NCI-H69 (cell line): Measurements from ENCODE around the gene CDC6.

Source experiments
- DNase-seq: peaks from one replicate; lab custom pipeline; 2025; lab: John Stamatoyannopoulos, UW

The CDC6 gene

DNA sequence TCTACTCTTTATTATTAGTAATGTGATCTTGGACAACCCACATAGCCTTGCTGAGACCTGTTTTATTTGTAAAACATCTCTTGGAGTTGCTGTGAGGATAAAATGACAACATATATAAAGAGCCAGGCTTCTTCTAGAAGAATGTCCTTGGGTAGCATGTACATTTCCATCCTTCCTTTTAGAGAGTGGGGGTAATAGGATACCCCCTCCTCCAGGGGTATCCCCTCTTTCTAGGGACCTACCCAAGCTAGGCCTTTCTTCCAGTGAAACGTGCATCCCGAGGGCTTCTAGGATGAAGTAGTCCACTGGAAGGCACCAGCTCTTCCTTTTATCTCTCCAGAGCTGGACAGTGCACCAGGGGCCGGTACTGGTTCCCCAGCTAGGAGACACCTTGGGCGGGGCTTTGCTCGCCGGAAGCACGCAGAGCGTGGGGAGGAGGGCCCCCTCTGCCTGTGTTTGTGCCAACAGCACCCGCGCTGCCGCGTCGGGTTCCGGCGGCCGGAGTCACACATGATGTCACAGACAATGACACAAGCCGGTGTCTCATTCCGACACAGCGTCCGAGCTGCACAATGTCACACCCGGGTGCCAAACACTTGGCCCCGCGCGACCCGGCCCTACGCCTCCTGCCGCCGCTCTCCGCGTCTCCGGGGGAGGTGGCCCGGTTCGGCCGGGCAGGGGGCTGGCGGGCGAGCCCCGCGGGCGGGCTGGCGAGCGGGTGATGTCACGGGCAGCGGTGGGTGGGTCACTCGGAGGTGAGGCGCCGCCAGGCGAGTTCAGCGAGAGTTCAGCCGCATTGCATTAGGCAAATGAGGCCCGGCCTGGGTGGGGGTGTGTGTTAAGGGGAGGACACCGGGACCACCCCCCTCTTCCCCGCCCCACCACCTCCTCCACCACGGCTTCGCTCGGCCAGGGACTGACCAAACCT, 53.5 kb downstream of the CDC6 start:
- DNase-seq = peak; percentile 67

GRCh38 chr17:40341808-40342503, 54.3 kb downstream of the CDC6 start:
- DNase-seq = peak; percentile 69

DNA sequence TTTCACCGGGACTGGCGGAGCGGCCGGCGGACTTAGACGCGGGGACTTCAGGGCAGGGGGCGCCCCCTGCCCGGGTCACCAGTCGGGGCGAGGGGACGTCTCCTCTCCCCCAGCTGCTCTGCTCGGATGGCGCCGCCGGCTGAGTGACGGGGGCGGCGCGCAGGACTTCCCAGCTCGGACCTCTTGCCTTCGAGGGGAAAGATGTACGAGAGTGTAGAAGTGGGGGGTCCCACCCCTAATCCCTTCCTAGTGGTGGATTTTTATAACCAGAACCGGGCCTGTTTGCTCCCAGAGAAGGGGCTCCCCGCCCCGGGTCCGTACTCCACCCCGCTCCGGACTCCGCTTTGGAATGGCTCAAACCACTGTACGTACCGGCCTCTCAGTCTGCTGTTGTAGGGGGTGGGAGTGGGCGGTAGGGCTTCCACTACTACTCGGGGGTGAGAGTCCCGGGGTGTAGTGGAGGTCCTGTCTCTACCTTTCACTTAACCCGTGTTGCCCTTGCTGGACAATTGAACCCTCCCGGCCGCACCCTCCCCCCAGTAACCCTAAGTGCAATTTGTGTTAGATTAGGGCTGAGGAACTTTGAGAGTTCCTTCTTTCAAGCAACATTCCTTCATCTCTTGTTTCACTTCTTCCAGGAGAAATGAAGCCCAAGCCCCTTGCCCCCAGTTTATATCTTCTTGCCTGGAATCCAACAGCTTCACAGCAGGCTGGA, 55.0 kb downstream of the CDC6 start:
- DNase-seq = no peak

- DNase-seq = peak; percentile 78
These were observed 55.8 kb downstream of the CDC6 start for GRCh38 chr17:40343219-40344119.

DNA sequence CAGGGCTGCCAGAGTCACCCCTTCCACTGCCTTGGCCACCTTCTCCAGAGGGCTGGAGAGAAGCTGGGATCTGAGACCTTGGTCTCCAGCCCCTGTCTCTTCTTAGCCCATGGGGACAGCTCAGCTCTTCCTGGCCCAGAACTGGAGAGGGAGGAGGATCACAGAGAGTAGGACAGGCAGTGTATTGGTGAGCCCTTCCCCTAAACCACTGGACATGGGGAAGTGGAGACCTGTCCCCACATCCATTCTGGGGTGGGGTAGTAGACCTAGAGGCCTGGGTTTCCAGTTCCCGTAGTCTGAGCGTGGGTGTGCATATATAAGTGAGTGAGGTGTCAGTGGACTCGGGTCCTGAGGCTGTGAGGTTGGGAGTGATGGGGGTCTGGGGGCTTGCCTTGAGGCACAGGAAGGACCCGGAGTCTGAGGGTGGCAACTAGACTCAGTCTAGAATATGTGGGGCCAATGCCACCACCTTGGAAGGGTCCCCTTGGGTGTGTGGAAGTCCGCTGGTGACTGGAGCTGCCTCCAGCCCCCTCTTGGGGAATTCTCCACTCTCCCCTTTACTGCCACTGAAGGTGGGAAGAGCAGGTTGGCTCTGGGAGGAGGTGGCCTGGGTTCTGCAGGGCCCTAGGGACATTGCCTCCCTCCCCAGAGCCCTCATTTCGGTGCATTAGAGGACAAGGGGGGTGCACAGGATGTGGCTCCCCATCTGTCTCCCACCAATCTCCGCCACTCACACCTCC, 56.9 kb downstream of the CDC6 start:
- DNase-seq = no peak

- DNase-seq = peak; percentile 74
These were observed 57.7 kb downstream of the CDC6 start for GRCh38 chr17:40345161-40345993.

DNA sequence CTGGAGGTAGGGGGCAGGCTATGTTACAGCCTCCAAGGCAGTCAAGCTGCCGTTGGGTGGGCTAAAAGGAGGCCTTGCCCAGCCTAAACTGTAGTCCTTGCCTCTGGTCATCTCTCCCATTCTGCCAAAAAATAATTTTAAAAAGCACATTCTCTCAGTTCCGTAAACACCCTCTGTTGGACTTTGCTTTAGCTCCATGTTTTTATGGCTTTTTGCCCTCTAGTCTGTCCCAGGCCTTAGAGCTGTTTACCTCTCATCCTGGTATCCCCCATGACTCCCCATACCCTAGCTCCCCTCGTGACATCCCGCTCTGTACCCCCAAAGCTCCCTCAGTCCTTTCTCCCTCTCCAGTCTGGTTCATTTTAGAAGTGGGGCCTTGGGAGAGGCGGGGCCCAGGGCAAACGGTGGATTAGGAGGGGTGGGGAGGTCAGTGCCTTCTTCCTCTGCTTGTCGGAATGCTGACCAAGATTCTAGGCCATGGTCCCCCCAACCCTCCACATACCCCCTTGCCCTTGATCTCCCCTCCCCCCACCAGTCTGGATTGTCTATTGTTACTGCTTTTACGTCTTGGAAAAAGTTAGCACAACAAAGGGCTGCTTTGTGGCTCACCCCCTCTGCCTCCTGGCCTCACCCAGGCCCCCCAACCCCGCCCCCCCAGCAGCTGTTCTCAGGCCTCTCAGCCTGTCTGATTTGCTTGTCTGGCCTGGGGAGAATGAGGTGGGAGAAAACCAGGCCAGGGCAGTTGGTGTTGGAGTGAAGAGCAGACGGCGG, 58.5 kb downstream of the CDC6 start:
- no peak for DNase-seq

DNA sequence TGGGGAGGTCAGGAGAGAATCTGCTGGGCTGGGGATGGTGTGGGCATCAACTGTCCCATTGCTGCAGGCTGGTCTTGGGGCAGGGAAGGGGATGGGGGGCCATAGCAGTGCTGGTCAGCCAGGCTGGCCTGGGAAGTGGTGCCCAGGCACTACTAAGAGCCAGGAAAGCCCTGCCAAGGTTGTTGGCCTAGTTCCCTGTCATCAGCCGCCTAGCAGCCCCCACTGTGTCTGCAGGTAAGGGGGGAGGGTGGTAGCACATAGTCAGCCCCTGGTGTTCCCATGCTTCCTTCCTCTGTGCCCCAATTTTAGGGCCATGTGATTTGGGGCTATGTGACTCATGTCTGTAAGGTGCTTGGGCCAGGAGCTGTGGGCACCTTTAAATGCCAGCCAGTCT, 59.1 kb downstream of the CDC6 start:
- no peak for DNase-seq

- DNase-seq = peak; percentile 17
These were observed 59.8 kb downstream of the CDC6 start for GRCh38 chr17:40347319-40348135.

DNA sequence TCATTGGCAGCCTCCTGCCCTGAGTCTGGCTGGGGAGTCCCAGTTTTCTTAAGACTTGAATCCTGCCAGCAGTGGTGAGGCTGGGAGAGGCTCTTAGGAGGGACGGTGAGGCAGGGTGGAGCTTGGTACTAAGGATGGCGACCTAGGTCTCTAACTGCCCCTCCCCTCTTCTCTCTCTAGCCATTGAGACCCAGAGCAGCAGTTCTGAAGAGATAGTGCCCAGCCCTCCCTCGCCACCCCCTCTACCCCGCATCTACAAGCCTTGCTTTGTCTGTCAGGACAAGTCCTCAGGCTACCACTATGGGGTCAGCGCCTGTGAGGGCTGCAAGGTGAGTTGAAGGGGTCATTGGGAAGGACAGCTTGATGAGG, 60.4 kb downstream of the CDC6 start:
- peak; percentile 12 for DNase-seq

- DNase-seq = peak; percentile 82
These were observed 61.1 kb downstream of the CDC6 start for GRCh38 chr17:40348562-40349476.

- peak; percentile 24 for DNase-seq
These were observed 61.8 kb downstream of the CDC6 start for GRCh38 chr17:40349477-40349894.

DNA sequence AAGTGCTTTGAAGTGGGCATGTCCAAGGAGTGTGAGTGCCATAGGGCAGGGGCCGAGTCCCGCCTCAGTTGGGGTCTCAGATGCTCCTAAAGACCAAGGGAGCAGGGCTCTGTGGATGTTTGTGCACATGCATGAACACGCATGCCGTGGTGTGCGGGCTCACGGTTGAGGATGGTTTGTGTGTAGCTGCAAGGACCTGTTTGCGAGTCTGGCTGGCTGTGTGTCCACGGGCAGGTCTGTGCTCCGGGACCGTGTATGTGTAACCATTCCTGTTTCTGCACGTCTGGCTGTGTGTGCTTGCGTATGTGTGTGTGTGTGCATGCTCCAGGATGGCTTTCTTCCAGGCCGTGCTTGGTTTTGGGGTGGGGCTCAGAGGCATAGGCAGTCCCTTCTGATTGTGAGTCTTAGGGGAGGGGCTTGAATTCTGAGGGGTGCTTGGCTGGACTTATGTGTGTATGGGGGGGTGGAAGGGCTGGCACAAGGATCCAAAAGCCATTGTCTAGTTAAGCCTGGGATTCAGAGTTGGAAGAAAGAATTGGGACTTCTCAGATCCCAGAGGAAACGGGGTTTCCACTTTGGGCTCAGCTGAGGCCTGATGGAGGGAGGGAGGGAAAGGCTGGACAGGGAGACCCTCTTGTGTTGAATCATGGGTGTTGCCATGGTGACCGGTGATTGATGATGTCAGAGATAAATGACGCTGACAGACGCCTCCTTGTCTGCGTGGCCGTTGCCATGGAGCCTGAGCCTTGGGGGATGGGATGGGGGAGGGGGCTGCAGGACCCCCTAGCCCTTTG, 62.4 kb downstream of the CDC6 start:
- DNase-seq = peak; percentile 65

DNA sequence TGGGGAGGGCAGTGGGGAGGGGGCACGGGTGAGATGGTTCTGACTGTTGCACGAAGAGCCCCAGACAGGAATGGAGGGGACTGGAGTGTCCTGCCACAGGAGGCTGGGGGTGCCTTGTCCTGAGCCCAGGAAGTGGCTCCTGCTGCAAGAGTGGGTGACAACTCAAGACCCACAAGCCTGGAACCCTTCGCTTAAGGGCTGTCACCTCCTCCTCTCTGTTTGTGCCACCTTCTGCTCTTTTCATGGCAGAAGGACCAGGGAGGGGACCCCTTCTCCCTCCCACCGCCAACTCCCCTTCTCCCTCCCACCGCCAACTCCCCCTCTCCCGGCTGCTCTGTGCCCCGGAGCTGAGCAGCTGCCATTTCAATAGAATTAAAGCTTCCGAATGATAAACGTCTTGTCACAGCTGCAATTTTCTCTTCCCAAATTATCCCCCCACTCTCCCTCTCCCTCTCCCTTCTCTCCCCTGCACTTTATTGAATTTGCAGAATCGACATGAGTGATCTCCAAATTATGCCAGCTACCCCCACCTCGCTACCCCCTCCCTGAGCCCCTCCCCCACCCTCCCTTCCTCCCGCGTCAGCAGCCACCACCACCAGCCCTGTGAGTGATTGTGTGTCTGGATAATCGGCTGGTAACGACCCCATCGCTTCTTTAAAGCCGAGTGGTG, 63.1 kb downstream of the CDC6 start:
- DNase-seq = peak; percentile 79

GRCh38 chr17:40351359-40352236, 63.9 kb downstream of the CDC6 start:
- DNase-seq = peak; percentile 73
